ENCODE data around the gene EGR2.

Gene EGR2

DNA sequence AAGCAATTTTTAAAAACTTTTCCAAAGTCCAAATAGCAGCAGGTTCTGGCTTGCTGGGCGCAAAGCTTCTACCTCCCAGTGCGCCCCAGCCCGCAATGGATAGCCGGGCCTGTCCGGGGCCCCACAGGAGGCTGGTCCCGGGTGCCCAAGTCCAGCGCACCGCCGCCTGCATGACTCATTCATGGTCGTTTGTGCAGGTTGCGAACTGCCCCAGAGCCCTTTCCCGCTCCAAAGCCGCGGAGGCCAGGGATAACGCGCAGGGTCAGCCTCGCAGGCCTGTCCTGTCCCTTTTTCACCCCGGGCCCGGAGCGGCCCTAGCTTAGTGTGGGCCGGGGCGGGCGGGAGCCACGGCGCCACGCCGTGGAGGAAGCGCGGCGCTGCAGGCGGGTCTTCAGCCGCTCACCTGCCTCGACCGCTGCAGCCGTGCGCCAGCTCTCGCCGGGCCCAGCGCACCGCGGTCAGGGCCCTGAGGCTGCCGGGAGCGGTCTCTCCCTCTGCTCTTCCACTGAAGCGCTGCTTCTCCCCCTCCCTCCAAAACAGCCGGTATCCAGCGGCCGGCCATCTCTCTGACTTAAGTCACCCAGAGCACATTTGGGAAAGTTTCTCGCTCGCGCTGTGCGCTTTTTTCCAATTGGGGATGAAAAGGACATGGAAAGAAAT lies 1.7 kb upstream of the EGR2 start:
- peak in 1 of 2 donors; percentile 49 for DNase-seq (ENCODE audit: low read depth in 2 of 2)

DNA sequence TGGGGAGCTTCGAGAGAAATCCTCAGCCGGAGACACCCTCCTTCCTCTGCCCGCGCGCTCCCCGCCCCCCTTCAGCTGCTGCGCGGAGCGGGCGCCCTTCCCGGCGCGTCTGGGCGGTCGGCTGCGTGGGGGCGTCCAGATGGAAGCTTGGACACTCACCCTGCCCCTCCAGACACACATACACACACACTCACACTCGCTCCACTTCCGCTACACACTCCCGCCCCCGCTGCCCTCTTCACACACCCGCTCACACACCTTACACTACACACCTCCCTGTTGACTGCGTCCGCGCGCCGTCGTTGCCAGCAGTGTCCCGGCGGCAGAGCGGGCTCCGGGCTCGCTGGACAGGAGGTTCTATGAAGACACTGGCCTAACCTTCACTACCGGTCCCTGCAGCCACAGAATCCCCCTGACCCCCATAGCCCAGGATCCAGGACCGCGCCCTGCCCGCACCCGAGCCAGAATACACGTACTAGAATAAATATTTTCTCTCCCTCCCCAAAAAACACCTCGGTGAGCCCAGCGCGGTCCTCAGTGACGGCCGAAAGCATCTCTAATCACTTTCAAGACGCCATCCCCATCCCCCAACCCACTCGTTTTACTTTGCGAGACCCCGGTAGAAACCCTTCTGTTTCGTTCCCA lies 1.1 kb upstream of the EGR2 start:
- DNase-seq (ENCODE audit: low read depth in 2 of 2) = peak in 1 of 2 donors; percentile 49

DNA sequence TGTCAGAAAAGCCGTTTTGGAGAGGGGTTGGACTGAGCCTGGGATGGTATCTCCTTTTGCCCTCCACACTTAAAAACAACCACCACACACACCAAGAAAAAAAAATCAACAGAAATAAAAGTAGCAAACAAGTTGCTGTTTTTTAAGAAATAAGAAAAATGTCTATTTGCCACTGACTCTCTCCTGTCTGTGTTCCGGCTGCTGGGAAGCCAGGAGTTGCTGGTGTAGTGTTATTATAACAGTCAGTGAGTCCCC lies 163 bp downstream of the EGR2 start:
- no peak for DNase-seq (ENCODE audit: low read depth in 2 of 2)

GRCh38 chr10:62815381-62816075 lies 638 bp downstream of the EGR2 start:
- DNase-seq (ENCODE audit: low read depth in 2 of 2) = no peak

DNA sequence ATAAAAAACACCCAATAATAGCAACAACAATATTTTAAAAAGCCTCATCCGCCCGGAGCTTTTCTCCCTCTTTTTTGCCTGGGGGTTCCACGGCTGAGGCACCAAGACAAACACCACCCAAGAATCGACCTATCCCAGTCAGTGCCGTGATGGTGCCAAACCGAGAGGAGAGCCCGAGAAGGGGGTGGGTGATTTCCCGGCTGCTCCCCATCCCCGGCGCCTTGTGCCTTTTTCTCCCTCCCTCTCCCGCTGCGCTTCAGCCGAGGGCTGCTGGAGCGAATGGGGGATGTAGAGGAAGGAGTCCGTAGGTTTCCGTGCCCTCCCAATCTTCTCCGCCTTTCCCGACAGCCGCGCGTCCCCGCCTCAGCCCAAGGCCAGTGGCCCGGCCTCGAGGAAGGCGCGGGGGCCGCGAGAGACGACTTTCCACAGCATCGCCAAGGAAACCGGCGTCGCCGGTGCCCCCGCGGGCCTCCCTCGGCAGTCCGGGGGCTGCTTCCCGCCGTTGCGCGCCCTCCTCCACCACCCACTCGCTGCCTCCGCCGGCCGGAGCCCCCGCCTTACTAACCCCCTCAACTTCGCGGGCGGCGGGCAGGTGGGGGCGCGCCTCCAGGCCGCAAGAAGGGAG lies 1.3 kb downstream of the EGR2 start:
- DNase-seq (ENCODE audit: low read depth in 2 of 2) = no peak

- DNase-seq (ENCODE audit: low read depth in 2 of 2) = no peak
Measured at GRCh38 chr10:62813981-62814380, 2.2 kb downstream of the EGR2 start.

DNA sequence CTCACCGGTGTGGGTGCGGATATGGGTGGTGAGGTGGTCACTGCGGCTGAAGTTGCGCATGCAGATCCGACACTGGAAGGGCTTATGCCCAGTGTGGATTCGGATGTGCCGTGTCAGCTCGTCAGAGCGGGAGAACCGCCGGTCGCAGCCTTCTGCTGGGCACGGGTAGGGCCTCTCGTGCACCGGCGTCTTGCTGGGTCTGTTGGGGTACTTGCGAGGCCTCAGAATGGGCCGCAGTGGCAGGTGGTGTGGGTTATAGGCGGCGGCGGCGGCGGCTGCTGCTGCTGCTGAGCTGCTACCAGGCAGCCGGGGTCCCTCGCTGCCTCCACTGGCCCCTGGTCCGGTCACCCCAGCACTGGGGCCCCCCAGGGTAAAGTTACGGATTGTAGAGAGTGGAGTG lies 2.7 kb downstream of the EGR2 start:
- DNase-seq (ENCODE audit: low read depth in 2 of 2) = no peak

GRCh38 chr10:62812672-62813439 lies 3.3 kb downstream of the EGR2 start:
- no peak for DNase-seq (ENCODE audit: low read depth in 2 of 2)

DNA sequence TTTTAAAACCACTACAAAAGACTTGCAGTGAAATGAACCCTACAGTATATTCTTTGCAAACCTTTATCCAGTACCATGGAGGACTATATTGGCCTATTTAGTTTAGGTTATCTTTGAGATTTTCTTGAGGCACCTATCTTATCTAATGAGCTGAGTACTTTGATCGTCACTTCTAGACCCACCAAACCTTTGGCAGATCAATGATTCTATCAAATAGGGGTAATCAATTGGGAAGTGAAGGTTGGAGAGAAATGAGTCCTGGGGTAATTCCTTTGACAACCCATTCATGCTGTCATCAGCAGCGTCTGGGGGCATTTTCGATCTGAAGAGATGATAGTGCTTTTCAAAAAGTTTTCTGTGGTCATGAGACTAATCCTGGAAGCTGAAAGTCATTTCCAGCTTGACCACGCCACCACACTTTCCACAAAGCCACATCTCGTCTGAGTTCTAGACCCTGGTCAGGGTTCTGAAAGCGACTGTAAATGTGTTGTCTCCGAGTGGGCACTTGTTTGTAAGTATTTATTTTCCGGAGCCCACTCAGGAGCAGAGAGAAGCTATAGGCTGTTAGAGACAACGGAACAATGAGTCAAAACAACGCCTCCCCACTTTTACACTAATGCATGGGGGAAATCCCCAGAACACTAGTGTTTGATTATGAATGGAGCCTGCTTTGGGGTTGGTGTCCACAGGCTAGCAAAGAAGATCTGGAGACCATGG lies 4.8 kb downstream of the EGR2 start:
- DNase-seq (ENCODE audit: low read depth in 2 of 2) = peak in 1 of 2 donors; percentile 70

DNA sequence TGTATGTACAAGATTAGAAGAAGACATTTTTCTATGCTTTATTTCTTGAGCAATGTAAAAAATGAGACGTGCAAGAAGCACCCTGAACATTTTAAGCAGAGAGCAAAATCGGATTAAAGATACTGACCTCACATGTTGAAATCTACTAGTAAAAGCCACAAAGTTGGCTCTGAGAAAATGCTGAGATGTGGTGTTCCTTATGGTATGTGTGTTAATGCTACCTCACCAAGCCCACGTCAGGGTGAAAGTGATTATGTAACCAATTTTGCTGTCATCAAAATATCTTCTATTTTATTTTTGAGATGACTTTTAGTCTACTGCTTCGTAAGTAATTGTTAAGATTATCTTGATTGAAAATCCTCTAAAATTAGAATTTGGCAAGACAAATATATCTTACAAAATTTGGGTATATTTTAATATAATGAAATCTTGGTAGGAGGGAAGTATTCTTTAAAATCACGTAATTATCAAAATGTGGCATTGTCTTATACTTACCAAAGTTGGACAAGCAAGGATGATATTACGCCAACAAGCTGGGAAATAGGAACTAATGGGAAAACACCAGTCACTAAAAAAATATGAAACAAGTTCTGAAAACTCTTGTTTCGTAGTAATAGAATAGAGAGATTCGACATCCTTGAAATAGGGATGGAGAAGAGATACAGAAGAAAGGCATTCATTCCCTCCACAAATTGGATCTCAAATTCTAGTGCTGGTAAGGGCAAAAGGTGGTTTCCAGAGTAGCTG lies 5.8 kb downstream of the EGR2 start:
- DNase-seq (ENCODE audit: low read depth in 2 of 2) = no peak

DNA sequence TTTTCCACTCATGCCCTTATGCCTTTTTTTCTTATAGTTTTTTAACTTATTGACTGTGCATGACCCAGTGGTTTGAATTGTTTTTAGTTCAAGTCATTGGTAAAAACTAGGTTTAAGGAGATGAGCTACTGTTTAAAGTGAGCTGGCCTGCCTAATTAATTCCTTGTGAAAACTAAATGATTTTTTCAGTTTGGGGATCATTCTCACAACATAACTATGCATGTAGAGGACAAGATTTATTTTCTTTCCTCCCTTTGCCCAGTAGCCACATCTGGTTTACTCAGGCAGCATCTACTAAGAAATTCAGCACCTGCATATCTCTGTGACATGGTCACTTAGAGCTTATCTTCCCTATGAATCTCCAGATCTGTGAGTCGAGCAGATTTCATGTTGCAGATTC lies 9.9 kb downstream of the EGR2 start:
- DNase-seq (ENCODE audit: low read depth in 2 of 2) = no peak

DNA sequence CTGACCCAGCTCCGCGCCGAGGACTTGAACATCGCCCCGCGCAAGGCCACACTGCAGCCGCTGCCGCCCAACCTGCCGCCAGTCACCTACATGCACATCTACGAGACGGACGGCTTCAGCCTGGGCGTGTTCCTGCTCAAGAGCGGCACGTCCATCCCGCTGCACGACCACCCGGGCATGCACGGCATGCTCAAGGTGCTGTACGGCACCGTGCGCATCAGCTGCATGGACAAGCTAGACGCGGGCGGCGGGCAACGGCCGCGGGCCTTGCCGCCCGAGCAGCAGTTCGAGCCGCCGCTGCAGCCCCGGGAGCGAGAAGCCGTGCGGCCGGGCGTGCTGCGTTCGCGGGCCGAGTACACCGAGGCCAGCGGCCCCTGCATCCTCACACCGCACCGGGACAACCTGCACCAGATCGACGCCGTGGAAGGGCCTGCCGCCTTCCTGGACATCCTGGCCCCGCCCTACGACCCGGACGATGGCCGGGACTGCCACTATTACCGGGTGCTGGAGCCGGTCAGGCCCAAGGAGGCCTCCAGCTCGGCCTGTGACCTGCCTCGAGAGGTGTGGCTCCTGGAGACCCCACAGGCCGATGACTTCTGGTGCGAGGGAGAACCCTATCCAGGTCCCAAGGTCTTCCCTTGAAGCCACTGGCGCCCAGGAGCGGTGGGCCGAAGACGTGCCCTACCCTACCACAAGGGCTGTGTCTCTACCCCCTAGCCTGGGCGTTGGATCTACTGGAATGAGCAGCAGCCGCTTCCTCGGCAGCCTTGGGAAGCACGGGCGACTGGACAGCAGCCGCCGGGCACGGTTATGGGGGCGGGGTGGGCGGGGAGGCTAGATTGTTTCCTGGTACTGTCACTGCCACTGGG lies 10.7 kb downstream of the EGR2 start:
- no peak for DNase-seq (ENCODE audit: low read depth in 2 of 2)

DNA sequence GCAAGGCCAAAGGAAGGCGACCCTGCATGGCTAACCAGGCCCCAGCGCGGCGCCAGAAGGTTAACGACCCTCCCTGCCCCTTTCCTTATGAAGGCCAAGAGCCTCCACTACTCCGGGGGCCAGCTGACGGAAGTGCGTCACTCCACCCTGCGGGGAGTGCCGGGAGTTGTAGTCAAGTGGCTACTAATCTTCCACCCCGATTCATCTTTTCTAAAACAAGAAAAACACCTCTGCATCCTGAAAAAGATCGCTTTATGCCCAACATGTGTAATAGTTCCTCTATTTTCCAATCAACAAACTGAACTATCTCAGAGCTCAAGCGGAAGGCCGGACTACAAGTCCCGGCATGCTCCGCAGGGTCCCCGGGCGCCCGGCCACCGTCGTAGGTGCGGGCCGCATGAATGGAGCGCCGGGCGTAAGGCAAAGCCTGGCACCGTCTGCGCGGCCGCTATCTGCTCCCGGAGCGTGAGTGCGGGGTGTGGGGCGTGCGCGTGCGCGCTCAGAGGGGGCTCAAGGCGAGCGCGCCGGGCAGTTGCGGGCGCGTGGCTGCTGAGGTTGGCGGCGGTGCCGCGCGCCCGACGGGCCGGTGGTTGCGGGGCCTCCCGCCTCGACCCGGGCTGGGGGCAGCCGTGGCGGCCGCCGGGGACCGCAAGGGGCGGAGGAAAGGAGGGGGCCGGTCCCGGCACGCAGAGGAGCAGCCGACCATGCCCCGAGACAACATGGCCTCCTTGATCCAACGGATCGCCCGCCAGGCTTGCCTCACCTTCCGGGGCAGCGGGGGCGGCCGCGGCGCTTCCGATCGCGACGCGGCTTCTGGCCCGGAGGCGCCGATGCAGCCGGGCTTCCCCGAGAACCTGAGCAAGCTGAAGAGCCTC lies 11.6 kb downstream of the EGR2 start, which contains the start of gene ADO:
Gene ADO (plus strand): TSS at position 365 of the 875 bp plus-strand sequence. CDS start 340 bp downstream, at position 705.
- peak; percentile 59 to 70 for DNase-seq (ENCODE audit: low read depth in 2 of 2)

DNA sequence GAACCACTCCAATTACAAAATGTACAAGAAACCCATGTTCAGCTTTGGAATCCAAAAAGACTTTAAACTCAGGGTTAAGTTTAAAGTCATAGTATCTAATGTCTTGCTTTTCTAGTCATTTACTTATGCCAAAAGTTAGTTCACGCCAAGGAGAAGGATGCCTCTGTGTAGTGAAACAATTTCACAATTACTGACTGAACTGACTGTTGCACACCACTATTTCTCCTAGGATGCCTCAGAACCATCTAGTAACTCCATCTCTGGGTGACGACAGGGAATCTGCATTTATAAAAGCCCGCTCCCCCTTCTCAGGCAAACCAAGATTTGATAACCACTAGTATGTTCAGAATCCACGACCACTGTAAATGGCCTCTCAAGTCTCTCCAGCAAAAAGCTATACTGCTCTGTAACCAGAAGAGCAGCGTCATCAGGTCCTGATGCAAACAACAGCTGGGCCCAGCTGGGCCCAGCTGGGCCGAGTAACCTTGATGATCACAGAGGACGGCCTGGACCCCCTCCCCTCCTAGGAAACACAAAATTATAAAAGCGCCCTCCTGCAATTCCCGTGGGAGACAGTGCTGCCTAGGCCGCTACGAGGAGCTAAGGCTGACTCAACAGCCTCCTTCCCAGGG lies 12.3 kb downstream of the EGR2 start:
- DNase-seq (ENCODE audit: low read depth in 2 of 2) = no peak

DNA sequence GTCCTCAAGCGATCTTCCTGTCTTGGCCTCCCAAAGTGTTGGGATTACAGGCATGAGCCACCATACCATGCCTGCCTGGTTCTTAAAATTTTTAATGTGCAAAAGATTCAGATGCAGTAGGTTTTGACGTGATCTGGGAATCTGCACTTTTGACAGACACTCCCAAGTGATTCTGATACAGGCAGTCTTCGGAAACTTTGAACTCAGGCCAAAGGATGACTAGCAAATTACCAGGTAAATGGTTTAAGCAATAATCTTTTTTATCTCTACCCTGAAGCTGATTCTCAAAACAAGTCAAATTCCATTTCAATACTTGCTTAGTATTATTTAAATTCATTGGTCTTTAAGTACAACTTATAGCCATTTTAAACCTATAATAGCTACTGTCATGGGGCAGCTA lies 14.3 kb downstream of the EGR2 start:
- no peak for DNase-seq (ENCODE audit: low read depth in 2 of 2)

DNA sequence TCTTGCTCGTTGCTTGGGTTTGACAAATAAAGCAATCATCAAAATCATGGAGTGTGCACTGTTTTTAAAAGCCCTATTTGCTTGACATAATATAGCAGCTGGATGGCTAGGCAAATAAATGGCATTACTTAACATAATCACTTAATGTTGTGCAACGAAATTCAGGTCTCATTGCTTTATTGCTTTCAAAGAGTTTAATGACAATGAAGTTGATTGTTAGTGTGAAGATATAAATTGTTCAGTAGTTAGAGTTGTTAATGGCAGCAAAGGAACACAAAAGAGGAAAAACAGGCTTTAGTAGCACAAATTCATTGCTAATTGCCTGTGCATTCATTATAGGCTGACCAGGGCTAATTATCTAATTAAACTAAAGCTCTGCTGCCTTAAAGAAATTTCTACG lies 19.3 kb downstream of the EGR2 start:
- DNase-seq (ENCODE audit: low read depth in 2 of 2) = no peak

GRCh38 chr10:62795762-62796161 lies 20.4 kb downstream of the EGR2 start:
- no peak for DNase-seq (ENCODE audit: low read depth in 2 of 2)

GRCh38 chr10:62795100-62795499 lies 21.1 kb downstream of the EGR2 start:
- DNase-seq (ENCODE audit: low read depth in 2 of 2) = no peak
